ENCODE data around the gene PRKAG2.

PRKAG2 gene

DNA sequence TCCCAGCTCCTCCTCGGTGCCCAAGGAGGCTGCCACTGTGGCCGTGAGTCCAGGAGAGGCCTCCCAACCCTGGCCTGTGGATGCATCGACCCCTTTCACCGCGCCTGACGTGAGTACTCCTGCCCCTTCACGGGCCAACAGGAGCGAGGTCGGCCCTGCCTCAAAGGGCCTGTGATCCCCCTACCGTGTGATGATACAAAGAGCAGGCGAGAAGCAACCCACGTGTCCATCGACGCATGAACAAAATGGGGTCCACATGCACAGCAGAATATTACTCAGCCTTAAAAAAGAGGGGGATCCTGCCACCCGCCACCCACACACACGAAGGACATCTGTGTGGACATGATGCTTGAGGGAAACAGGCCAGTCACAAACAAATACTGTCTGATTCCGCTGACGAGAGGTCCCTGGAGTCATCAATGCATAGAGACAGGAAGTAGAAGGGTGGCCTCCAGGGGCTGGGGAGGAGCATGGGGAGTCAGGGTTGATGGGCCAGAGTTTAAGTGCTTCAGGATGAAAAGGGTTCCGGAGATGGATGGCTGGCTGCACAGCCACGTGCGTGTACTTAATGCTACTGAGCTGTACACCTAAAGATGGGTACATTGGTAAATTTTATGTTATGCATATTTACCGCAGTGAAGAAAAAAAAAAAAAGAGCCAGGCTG, 151.9 kb downstream of the PRKAG2 start:
- TF ChIP-seq GATA2 (IDR thresholded peaks at IDR 0.05; ENCODE audit: low read depth, low read length) (no peak), GATA3 (IDR thresholded peaks at IDR 0.05; ENCODE audit: low read depth, low read length) (no peak)

DNA sequence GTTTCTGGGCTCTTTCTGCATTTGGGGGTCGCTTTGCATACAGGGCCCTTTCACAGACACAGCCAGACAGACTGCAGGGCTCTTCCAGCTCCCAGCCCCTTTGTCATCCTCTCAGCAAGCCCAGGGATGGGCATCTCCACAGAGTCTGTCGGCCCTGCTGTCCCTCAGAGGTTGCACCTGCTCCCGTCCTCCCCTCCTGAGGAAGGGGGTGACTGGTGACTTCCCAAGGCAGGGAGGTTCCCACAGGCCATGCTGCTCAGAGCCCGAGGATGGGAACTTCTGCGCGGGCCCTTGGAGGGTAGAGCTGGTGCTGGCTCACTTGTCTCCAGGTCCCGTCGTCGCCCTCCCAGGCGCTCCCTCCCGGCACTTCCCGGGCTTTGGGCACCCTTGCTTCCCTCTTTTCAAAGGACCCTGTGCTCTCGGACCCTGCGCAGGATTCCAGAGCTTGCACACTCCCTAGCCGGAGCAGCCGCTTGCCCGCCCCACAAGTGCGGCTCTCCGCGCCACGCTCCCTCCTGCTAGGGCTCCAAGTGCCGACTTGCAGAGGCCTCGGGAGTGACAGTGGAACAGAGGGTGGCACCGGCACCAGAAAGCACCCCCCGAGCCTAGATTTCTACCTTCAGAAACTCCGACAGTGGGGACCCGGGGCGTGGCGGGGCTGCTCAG, 152.5 kb downstream of the PRKAG2 start:
- TF ChIP-seq GATA2 (IDR thresholded peaks at IDR 0.05; ENCODE audit: low read depth, low read length), result no peak
- TF ChIP-seq GATA3 (IDR thresholded peaks at IDR 0.05; ENCODE audit: low read depth, low read length), result no peak

DNA sequence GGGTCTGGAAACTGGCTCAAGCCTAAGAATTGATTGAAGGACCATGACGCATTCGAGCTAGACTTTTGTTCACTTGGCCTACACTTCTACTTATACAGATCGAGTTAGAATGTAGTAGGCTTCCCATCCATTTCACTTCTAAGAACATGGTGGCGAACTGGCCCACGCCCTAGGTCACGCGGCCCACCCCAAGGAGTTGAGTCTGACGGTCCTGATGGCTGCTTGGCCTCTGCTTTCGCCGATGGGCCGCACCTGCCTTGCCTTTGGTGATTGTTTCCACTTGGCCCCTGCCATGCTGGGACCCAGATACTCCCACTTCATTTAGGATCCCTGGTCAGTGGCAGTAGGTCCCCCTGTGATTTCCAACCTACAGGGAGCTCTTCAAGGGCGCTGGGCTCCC, 153.6 kb downstream of the PRKAG2 start:
- TF ChIP-seq GATA2 (IDR thresholded peaks at IDR 0.05; ENCODE audit: low read depth, low read length), result no peak
- TF ChIP-seq GATA3 (IDR thresholded peaks at IDR 0.05; ENCODE audit: low read depth, low read length), result no peak

DNA sequence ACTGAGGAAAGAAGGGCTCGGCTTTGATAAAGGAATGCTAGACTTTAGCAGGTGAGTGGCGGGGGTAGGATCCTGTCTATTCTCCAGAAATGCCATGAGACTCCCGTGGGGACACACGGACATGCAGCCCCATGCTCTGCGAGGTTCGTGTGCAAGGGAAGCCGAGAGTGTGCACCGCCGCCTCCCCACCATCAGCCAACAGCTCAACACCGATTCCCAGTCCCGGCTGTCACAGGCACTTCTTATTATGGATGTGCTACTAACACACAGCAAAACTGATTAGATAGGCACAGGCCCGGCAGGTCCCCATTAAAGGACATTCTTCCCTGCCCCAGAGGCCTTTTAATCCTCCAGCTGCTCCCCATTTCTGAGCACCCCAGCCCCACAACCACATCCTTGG, 154.4 kb downstream of the PRKAG2 start:
- no peak for TF ChIP-seq GATA2 (IDR thresholded peaks at IDR 0.05; ENCODE audit: low read depth, low read length)
- TF ChIP-seq GATA3 (IDR thresholded peaks at IDR 0.05; ENCODE audit: low read depth, low read length), result no peak

DNA sequence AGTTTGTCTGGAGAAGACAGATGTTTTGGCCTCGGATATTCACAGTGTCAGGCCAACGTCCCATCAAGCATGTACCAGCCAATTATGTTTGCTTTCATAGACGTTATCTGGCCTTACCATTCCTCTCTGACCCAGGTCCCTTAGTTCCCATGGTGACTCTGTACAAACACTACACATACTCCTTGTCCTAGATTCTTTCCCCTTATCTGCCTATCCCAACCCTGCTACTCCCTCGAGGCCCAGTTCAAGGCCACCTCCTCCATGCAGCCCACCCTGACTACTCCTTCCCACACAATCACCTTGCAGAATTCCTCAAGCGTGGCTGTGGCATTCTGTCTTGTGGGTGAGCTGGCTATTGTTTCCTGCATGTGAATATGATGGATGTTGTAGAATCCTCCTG, 155.2 kb downstream of the PRKAG2 start:
- TF ChIP-seq GATA2 (IDR thresholded peaks at IDR 0.05; ENCODE audit: low read depth, low read length) (peak; percentile 77), GATA3 (IDR thresholded peaks at IDR 0.05; ENCODE audit: low read depth, low read length) (no peak)

DNA sequence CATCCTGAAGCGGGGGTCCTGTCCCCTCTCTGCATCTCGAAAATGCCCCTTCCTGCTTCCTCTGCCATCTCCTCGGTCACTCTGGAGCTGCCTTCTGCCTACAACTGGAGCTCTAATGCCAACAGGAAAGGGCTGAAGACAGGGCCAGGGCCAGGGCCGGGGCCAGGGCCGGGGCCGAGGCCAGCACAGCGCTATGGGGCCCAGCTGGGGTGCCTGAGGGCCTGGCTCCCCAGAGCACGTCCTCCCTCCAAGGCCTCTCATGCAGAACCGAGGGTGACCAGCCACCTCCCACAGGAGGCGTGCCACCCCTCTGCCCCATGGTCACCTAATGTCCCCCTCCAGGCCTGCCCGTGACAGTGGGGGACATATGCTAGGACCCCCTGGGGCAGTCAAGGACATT, 155.7 kb downstream of the PRKAG2 start:
- TF ChIP-seq GATA3 (IDR thresholded peaks at IDR 0.05; ENCODE audit: low read depth, low read length) (no peak), GATA2 (IDR thresholded peaks at IDR 0.05; ENCODE audit: low read depth, low read length) (no peak)

DNA sequence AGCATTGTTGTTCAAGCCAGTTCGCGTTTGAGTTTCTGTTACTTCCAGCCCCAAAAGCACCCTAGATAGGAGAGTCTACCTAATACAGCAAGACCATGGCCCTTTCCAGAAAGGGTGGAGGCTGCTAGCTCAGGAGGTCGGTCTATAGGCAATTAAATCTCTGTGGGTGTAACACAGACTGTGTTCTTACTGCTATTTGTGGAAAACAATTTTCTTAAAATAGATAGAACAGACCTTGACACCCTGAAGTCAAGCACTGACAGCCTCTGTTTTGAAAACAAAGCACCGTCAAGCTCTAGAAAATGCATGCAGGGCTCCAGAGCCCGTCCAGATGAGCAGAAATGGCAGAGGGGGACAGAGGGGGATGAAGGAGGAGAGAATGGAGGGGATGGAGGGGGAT, 156.6 kb downstream of the PRKAG2 start:
- TF ChIP-seq GATA2 (IDR thresholded peaks at IDR 0.05; ENCODE audit: low read depth, low read length), result no peak
- no peak for TF ChIP-seq GATA3 (IDR thresholded peaks at IDR 0.05; ENCODE audit: low read depth, low read length)

DNA sequence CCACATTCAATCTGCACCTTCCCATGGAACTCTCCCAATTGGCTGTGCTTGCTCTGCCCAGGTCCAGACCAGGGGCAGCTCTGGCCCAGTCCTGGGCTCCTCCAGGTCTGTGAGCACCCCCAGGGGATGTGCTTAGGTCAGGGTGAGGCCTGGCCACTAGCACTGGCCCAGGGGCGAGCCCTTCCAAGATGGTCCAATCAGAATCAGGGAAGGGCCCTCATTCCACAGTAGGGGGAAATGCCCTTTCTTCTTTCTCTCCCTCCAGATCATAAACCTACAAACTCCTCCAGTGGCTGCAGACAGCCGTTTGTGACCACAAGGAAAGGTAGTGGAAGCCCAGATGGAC, 157.0 kb downstream of the PRKAG2 start:
- TF ChIP-seq GATA3 (IDR thresholded peaks at IDR 0.05; ENCODE audit: low read depth, low read length) (no peak), GATA2 (IDR thresholded peaks at IDR 0.05; ENCODE audit: low read depth, low read length) (no peak)

DNA sequence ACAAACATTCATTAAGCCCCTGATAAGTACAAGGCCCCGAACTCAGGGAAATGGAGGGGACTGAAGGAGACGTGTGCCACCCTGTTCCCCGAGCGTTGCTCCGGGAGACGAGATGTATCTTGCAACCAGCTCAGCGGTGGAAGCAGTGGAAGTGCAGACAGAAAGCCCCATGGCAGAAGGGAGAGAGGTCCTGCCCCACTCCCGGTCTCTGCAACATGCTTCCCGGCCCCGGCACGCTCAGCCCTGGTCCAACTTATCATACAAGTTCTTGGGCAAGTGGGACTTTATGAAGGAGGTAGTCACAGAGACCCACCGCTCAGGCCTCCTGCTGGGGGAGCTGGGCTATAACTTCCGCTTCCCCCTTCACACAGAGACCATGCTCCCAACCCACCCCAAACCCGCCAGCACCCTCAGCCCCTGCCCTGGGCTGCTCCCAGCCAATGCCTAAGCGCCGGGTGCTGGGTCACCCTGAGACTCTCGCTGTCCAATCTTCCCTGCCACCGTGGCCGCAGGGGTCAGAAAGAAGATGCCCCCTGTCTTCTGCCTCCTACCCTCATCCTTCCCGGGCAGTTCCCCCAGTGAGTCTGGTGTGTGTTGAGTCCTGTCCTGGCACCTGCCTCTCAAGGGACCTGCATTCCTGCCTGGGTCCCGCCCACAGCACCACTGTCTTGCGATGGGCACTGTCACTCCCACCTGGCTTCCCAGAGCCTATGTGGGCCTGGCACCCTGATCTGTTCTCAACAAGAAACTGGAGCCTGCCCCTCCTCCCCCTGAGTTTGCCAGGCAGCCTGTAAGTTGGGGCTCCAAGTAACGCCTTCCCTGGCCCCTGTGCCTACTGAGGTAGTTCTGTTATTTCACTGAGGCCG, 157.7 kb downstream of the PRKAG2 start:
- no peak for TF ChIP-seq GATA3 (IDR thresholded peaks at IDR 0.05; ENCODE audit: low read depth, low read length)
- no peak for TF ChIP-seq GATA2 (IDR thresholded peaks at IDR 0.05; ENCODE audit: low read depth, low read length)

DNA sequence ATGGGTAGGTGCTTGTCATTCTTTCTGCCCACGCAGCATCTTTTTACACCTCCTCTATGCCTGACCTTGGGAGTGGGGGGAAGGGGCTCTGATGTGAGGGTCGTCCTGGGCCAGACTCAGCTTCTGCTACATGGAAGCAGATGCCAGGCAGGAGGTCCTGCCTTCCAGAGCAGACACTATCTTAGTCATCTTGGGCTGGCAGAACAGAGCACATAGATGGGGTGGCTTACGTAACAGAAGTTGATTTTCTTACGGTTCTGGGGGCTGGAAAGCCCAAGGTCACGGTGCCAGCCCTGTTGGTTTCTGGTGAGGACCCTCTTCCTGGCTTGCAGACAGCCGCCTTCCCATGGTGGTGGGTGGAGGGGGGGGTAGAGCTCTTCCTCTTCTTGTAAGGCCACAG, 159.0 kb downstream of the PRKAG2 start:
- TF ChIP-seq GATA3 (IDR thresholded peaks at IDR 0.05; ENCODE audit: low read depth, low read length), result no peak
- no peak for TF ChIP-seq GATA2 (IDR thresholded peaks at IDR 0.05; ENCODE audit: low read depth, low read length)

DNA sequence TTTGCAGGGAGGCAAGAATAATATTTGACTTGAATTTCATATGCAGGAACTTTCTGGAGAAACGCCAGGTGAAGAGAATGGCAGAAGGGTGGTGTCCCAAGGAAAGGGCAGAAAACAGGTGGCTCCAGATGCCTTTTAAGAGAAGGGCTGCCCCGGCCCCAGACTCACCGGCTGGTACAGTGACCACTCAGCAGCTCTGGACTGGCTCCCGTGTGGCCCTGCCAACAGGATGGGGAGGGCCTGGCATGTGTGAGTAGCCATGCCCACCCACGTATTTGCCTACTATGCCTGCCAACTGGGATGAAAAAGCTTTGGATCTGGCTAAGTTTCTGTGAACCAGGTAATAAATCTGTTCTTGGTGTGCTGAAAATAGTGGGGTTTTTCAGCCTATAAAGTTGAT, 159.5 kb downstream of the PRKAG2 start:
- TF ChIP-seq GATA3 (IDR thresholded peaks at IDR 0.05; ENCODE audit: low read depth, low read length) (no peak), GATA2 (IDR thresholded peaks at IDR 0.05; ENCODE audit: low read depth, low read length) (no peak)

DNA sequence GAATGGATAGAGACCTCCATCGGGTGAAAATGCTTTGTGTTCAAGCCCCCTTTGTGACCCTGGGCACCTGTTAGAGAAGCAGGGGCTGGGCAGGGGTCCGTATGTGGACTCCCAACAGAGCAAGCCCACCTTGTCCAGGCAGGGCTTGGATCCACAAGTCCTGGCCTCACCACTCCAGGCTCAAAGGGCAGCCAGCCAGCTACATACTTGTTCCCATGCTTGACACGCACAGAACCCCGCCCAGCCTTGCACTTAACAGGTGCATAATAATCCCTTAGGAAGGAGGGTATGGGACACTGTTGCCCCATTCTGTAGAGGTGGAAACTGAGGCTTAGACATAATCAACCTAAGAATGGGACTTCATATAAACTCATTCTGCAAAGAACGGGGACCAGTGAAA, 160.6 kb downstream of the PRKAG2 start:
- TF ChIP-seq GATA2 (IDR thresholded peaks at IDR 0.05; ENCODE audit: low read depth, low read length) (no peak), GATA3 (IDR thresholded peaks at IDR 0.05; ENCODE audit: low read depth, low read length) (no peak)

DNA sequence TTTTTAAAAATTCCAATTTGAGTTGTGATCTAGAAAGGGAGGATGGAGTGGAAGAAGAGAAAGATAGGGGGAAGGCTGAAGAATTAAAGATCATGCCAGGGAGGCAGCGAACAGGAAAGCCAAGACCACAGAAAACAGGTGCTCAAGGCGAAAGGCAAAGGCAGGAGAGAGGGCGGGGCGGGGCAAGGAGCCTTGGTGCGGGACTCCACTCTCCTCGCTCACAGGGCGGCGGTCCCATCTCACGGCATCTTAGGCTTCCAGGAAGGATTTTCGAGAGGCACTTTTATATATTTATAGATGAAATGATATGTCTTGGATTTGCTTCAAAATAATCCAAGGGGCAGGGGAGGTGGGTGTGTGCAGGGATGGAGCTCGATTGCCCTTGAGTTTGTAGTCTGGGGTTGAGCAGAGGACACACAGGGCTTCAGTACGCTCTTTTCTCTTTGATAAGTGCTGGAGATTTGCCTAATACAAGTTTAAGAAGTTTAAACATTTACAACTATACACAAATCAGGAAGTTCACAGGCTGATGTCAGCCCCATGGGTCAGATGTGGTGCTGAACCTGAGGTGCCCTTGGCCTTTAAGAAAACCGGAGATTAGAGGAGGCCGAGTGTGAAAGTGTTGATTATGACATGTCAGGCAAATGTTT, 161.1 kb downstream of the PRKAG2 start:
- TF ChIP-seq GATA3 (IDR thresholded peaks at IDR 0.05; ENCODE audit: low read depth, low read length) (no peak), GATA2 (IDR thresholded peaks at IDR 0.05; ENCODE audit: low read depth, low read length) (no peak)

DNA sequence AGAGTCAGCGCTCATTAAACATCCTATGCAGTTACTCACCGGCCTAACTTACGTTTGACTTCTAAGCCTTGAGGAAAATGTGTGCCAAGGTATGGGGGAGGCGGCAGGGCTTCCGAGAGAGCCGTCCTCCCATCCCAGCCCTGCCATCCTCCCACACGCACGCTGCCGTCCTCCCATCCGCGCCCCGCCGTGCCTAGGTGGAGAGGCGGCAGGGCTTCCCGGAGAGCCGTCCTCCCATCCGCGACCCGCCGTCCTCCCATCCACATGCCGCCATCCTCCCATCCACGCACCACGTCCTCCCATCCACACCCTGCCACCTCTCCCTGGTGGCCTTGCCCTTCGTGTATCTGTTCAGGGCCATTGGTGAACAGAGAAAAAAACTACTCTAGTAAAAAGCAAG, 162.7 kb downstream of the PRKAG2 start:
- TF ChIP-seq GATA3 (IDR thresholded peaks at IDR 0.05; ENCODE audit: low read depth, low read length) (no peak), GATA2 (IDR thresholded peaks at IDR 0.05; ENCODE audit: low read depth, low read length) (no peak)

All from SH-SY5Y (cell line).